Measurements from ENCODE around the gene COL5A2. TPM values are rescaled to one million over a fixed set of nuclear protein-coding genes. Genes with fewer than 3 reads are reported as not detected.

Gene COL5A2
- total RNA-seq, 6 donors from 2014 or later: 9.0 to 42.7 (median 26.8) TPM

GRCh38 chr2:189013031-189013430, 166.5 kb downstream of the COL5A2 start:
- no peaks in the 10 kb centered on the region for H3K4me1 ChIP-seq
- no peaks in the 10 kb centered on the region for H3K9me3 ChIP-seq
- no peaks in the 10 kb centered on the region for H3K36me3 ChIP-seq
- no peaks in the 10 kb centered on the region for H3K27me3 ChIP-seq
- no peak overlapping the region for H3K4me3 ChIP-seq
- WGBS, 2 donors: 89 to 91% methylated on average over 3 of the region's 3 CpGs
- ATAC-seq (ENCODE audit: low FRiP score in 2 of 2): no peak
- H3K27ac ChIP-seq: no peak overlapping the region
- no peak for DNase-seq
- TF ChIP-seq POLR2A (IDR thresholded peaks at IDR 0.05): no peak

DNA sequence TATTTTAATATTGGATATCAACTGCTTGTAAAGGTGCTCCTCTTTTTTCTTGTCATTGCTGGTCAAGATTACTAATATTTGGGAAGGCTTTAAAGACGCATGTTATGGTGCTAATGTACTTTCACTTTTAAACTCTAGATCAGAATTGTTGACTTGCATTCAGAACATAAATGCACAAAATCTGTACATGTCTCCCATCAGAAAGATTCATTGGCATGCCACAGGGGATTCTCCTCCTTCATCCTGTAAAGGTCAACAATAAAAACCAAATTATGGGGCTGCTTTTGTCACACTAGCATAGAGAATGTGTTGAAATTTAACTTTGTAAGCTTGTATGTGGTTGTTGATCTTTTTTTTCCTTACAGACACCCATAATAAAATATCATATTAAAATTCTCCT, 167.2 kb downstream of the COL5A2 start:
- ATAC-seq (ENCODE audit: low FRiP score in 2 of 2) (no peak), DNase-seq (no peak)
- no peak for TF ChIP-seq POLR2A (IDR thresholded peaks at IDR 0.05)
- TF ChIP-seq EP300 (IDR thresholded peaks at IDR 0.05): no peak
- no peak for TF ChIP-seq CTCF (IDR thresholded peaks at IDR 0.05)
- no peak for TF ChIP-seq POLR2AphosphoS5 (IDR thresholded peaks at IDR 0.05)
- H3K27me3 ChIP-seq: no peaks in the 10 kb centered on the region
- no peaks in the 10 kb centered on the region for H3K4me1 ChIP-seq
- H3K27ac ChIP-seq: no peak overlapping the region
- WGBS, 2 donors: 77 to 82% methylated on average over 1 of the region's 1 CpG
- H3K9me3 ChIP-seq: no peaks in the 10 kb centered on the region
- no peaks in the 10 kb centered on the region for H3K36me3 ChIP-seq
- H3K4me3 ChIP-seq: no peak overlapping the region

GRCh38 chr2:189010536-189010935, 169.0 kb downstream of the COL5A2 start:
- no peaks in the 10 kb centered on the region for H3K9me3 ChIP-seq
- no peak overlapping the region for H3K27ac ChIP-seq
- WGBS, 2 donors: 66 to 80% methylated on average over 6 of the region's 6 CpGs
- no peaks in the 10 kb centered on the region for H3K27me3 ChIP-seq
- ATAC-seq (ENCODE audit: low FRiP score in 2 of 2) (no peak), DNase-seq (no peak)
- no peaks in the 10 kb centered on the region for H3K4me1 ChIP-seq
- peaks cover 0 to 8% (median 0%) of the 10 kb centered on the region in 4 donors for H3K36me3 ChIP-seq
- TF ChIP-seq CTCF (IDR thresholded peaks at IDR 0.05): no peak
- TF ChIP-seq POLR2AphosphoS5 (IDR thresholded peaks at IDR 0.05): no peak
- TF ChIP-seq EP300 (IDR thresholded peaks at IDR 0.05): no peak
- TF ChIP-seq POLR2A (IDR thresholded peaks at IDR 0.05): no peak
- H3K4me3 ChIP-seq: no peak overlapping the region

GRCh38 chr2:189008555-189009262, 170.9 kb downstream of the COL5A2 start:
- Histone ChIP-seq H3K9me3 (no peaks in the 10 kb centered on the region), H3K4me1 (no peaks in the 10 kb centered on the region), H3K27ac (no peak overlapping the region), H3K4me3 (no peak overlapping the region), H3K27me3 (no peaks in the 10 kb centered on the region), H3K36me3 (peaks cover 0 to 18% (median 2%) of the 10 kb centered on the region in 4 donors)
- no peak for DNase-seq
- no peak for TF ChIP-seq POLR2AphosphoS5 (IDR thresholded peaks at IDR 0.05)
- no peak for TF ChIP-seq POLR2A (IDR thresholded peaks at IDR 0.05)
- no peak for TF ChIP-seq EP300 (IDR thresholded peaks at IDR 0.05)
- TF ChIP-seq CTCF (IDR thresholded peaks at IDR 0.05): no peak
- no peak for ATAC-seq (ENCODE audit: low FRiP score in 2 of 2)
- WGBS, 2 donors: 88 to 89% methylated on average over 9 of the region's 9 CpGs

- H3K36me3 ChIP-seq: peaks cover 0 to 23% (median 2%) of the 10 kb centered on the region in 4 donors
- WGBS, 2 donors: 43 to 48% methylated on average over 1 of the region's 1 CpG
These were observed 177.5 kb downstream of the COL5A2 start for GRCh38 chr2:189002079-189002478.

More at GRCh38 chr2:189002079-189002478, 177.5 kb downstream of the COL5A2 start:
- TF ChIP-seq POLR2A (IDR thresholded peaks at IDR 0.05): no peak
- TF ChIP-seq POLR2AphosphoS5 (IDR thresholded peaks at IDR 0.05): no peak
- no peak for TF ChIP-seq EP300 (IDR thresholded peaks at IDR 0.05)
- no peak for TF ChIP-seq CTCF (IDR thresholded peaks at IDR 0.05)
- Histone ChIP-seq H3K4me3 (no peak overlapping the region), H3K4me1 (no peaks in the 10 kb centered on the region), H3K27me3 (no peaks in the 10 kb centered on the region), H3K9me3 (no peaks in the 10 kb centered on the region), H3K27ac (no peak overlapping the region)
- no peak for DNase-seq
- no peak for ATAC-seq (ENCODE audit: low FRiP score in 2 of 2)

Measured in upper lobe of left lung (tissue), 6 donors.